K562 (cell line): Measurements from ENCODE around the gene PRPSAP1. TPM values are rescaled to one million over a fixed set of nuclear protein-coding genes. Genes with fewer than 3 reads are reported as not detected.

ENCODE experiments used
- ATAC-seq: fragments of 200-7000 bp; cut with Tn5 transposase; 3 replicates; pipeline ENCODE4 v1.9.1; 2020; ENCODE audit warnings: moderate library complexity
- BruUV-seq: library from RNA; stranded (reverse); fragments of 400-500 nt; replicated peaks from 2 replicates; lab custom pipeline; 2021; lab: Mats Ljungman, UMichigan
- CTCF ChIA-PET: fragments of 300-600 bp; formaldehyde crosslinking; extraction: SDS; loops from one replicate; lab custom pipeline; 2021; ENCODE audit warnings: low intra/inter-chr PET ratio; lab: Yijun Ruan, JAX
- POLR2A ChIA-PET: fragments of 300-600, 350-650 bp; sonication (Branson Sonifier 250); formaldehyde crosslinking; extraction: SDS; loops from one replicate; lab custom pipeline; 2021; ENCODE audit warnings: antibody characterized with exemption, inconsistent platforms; lab: Yijun Ruan, JAX
- DNase-seq, 4 experiments: peaks; one replicate each; pipeline versions ENCODE4 v3.0.0 to v3.0.0-alpha.2; 2011 to 2018; ENCODE audit warnings: low spot score in 3 of 4, mixed read lengths in 3 of 4; ENCODE audit errors: extremely low read depth in 1 of 4
- FAIRE-seq: peaks from 2 replicates; lab custom pipeline; 2011; peaks lifted over from hg19 to GRCh38; lab: Jason Lieb, UNC
- H2AFZ ChIP-seq: 2 replicates; pipeline ENCODE4 v1.6.0; 2011; ENCODE audit warnings: low read depth, low read length, control low read depth, inconsistent platforms
- H3K27ac ChIP-seq: fragments of 200-600 bp; 3 replicates; pipeline ENCODE4 v1.8.0; 2011; ENCODE audit warnings: low read depth, mild to moderate bottlenecking, control low read depth, inconsistent platforms, low read length, moderate library complexity, mixed read lengths; ENCODE audit errors: extremely low read depth
- H3K27me3 ChIP-seq, 2 experiments: fragments of 300-600 bp in 1 of 2; 2 replicates in 1 of 2; 3 replicates in 1 of 2; pipeline versions ENCODE4 v1.6.0 to v1.8.0; 2011; ENCODE audit warnings: inconsistent platforms in 2 of 2, low read length in 2 of 2, mild to moderate bottlenecking in 1 of 2, mixed read lengths in 1 of 2, moderate library complexity in 1 of 2; ENCODE audit not compliant: control insufficient read depth in 2 of 2, insufficient read depth in 2 of 2
- H3K36me3 ChIP-seq: fragments of 300-600 bp; 3 replicates; pipeline ENCODE4 v1.8.0; 2011; ENCODE audit warnings: mild to moderate bottlenecking, low read length, inconsistent platforms; ENCODE audit not compliant: control insufficient read depth, insufficient read depth
- H3K4me1 ChIP-seq, 2 experiments: fragments of 200-600 bp in 1 of 2; replicated peaks in 1 of 2; 2 replicates in 1 of 2; 3 replicates in 1 of 2; pipeline versions ENCODE4 v1.5.1 to v1.8.0; 2011; ENCODE audit warnings: inconsistent platforms in 2 of 2, low read length in 2 of 2, mild to moderate bottlenecking in 1 of 2, mixed read lengths in 1 of 2, moderate library complexity in 1 of 2; ENCODE audit not compliant: control insufficient read depth in 2 of 2, insufficient read depth in 2 of 2
- H3K4me2 ChIP-seq: 2 replicates; pipeline ENCODE4 v1.6.1; 2011; ENCODE audit warnings: low read length, control low read depth, inconsistent platforms, mixed read lengths; ENCODE audit not compliant: insufficient read depth
- H3K4me3 ChIP-seq: fragments of 200-600 bp; sonication (generic), shearing (Covaris generic); 2 replicates; pipeline ENCODE4 v1.5.1; 2016; ENCODE audit warnings: control low read depth, inconsistent platforms
- H3K79me2 ChIP-seq: fragments of 200-600 bp; 3 replicates; pipeline ENCODE4 v1.8.0; 2011; ENCODE audit warnings: low read length, inconsistent platforms; ENCODE audit not compliant: control insufficient read depth, insufficient read depth
- H3K9ac ChIP-seq, 2 experiments: 2 replicates each; pipeline versions ENCODE4 v1.6.0 to v1.6.1; 2011; ENCODE audit warnings: low read depth in 2 of 2, low read length in 2 of 2, control low read depth in 1 of 2, inconsistent platforms in 1 of 2, mild to moderate bottlenecking in 1 of 2, mixed read lengths in 1 of 2; ENCODE audit not compliant: insufficient read depth in 1 of 2
- H3K9me1 ChIP-seq: one replicate; pipeline ENCODE4 v1.6.0; 2011; ENCODE audit warnings: inconsistent platforms, mild to moderate bottlenecking, low read length, moderate library complexity; ENCODE audit not compliant: control insufficient read depth, insufficient read depth
- H3K9me3 ChIP-seq: replicated peaks from 2 replicates; pipeline ENCODE4 v1.5.1; 2011; ENCODE audit warnings: low read depth, low read length, inconsistent platforms; ENCODE audit not compliant: control insufficient read depth, insufficient read depth
- H4K20me1 ChIP-seq: replicated peaks from 2 replicates; pipeline ENCODE4 v1.6.1; 2011; ENCODE audit warnings: low read length, inconsistent platforms, mixed read lengths; ENCODE audit not compliant: control insufficient read depth, insufficient read depth
- ARHGAP35 ChIP-seq: fragments of 450-650 bp; IDR thresholded peaks from 2 replicates; pipeline ENCODE4 v1.6.1; 2018; ENCODE audit not compliant: partially characterized antibody
- BDP1 ChIP-seq: IDR thresholded peaks from 3 replicates; pipeline ENCODE4 v1.6.1; 2011; ENCODE audit not compliant: insufficient read length, insufficient read depth
- FOS ChIP-seq: IDR thresholded peaks from 3 replicates; pipeline ENCODE4 v1.6.1; 2011; ENCODE audit not compliant: insufficient read length; ENCODE audit errors: extremely low read depth
- MTA2 ChIP-seq: fragments of 450-650 bp; IDR thresholded peaks from 2 replicates; pipeline ENCODE4 v1.6.1; 2016; ENCODE audit warnings: low read depth
- RBM25 ChIP-seq: fragments of 200-400 bp; formaldehyde crosslinking; IDR thresholded peaks from 2 replicates; pipeline ENCODE4 v1.6.1; 2018; ENCODE audit warnings: low read length, low read depth, moderate library complexity; ENCODE audit not compliant: severe bottlenecking
- SIN3B ChIP-seq: fragments of 450-650 bp; IDR thresholded peaks from 2 replicates; pipeline ENCODE4 v1.6.1; 2017; ENCODE audit warnings: low read depth, mild to moderate bottlenecking, moderate library complexity
- ZBED1 ChIP-seq: IDR thresholded peaks from 2 replicates; pipeline ENCODE4 v1.6.1; 2014
- ZNF174 ChIP-seq: fragments of 250-450 bp; sonication (Bioruptor Pico); IDR thresholded peaks from 2 replicates; pipeline ENCODE4 v1.4.0; 2020; ENCODE audit warnings: mild to moderate bottlenecking
- WGBS: fragments of 100-300 bp; shearing (Covaris generic); methylation state at CpG from one replicate; pipeline ENCODE4 v1.1.6; 2016; ENCODE audit warnings: low coverage, mixed read lengths; ENCODE audit not compliant: insufficient coverage; ENCODE audit errors: missing lambda C conversion rate; 5-methylcytosine and 5-hydroxymethylcytosine counted together
- in situ Hi-C: fragments of 300-500 bp; cut with MboI; formaldehyde crosslinking; loops from 4 replicates; pipeline ENCODE4 v1.15.0; 2018; ENCODE audit warnings: inconsistent platforms, mixed read lengths
- intact Hi-C: fragments of 100-400 bp; cut with micrococcal nuclease; formaldehyde crosslinking; loops from 2 replicates; pipeline ENCODE4 v1.14.2; 2022
- polyA plus RNA-seq, 8 experiments: library from polyadenylated mRNA; depleted of rRNA in 4 of 8; stranded (reverse) in 5 of 8; unstranded in 3 of 8; fragments of >200 nt; fragmentation: Nextera tagmentation in 2 of 8; fragmentation: Illumina TruSeq in 1 of 8; extraction: Ambion mirVana in 2 of 8; extraction: Trizol in 1 of 8; gene quantifications; 2 replicates each; pipeline versions ENCODE4 v1.2.1 to v1.2.3, GENCODE V29; 2011 to 2014; ENCODE audit warnings: inconsistent platforms in 1 of 8, missing spikeins in 1 of 8
- total RNA-seq, 7 experiments: library from RNA; depleted of rRNA in 6 of 7; stranded (reverse); fragments of >200 nt in 6 of 7; fragmentation: Illumina TruSeq in 2 of 7; extraction: Trizol in 2 of 7; gene quantifications; 2 replicates each; pipeline versions ENCODE4 v1.2.1 to v1.2.3, GENCODE V29; 2011 to 2021; ENCODE audit warnings: low replicate concordance in 1 of 7
- TF ChIP-seq, protein P1 (sequence below): sonication (generic); formaldehyde crosslinking; IDR thresholded peaks from 2 replicates; pipeline ENCODE4 v1.8.1; 2023; ENCODE audit warnings: mild to moderate bottlenecking, missing genetic modification reagents
- TF ChIP-seq, protein P2 (sequence below): fragments of 450-650 bp; formaldehyde crosslinking; IDR thresholded peaks from 2 replicates; pipeline ENCODE4 v1.4.0; 2022; ENCODE audit warnings: missing genetic modification characterization

PRPSAP1 gene
- total and polyA plus RNA-seq, 9 of the 15 experiments (the other 6 are each of a cell fraction or from before 2014, with no cell fraction given) = 21.9 to 77.1 (median 40.8) TPM

DNA sequence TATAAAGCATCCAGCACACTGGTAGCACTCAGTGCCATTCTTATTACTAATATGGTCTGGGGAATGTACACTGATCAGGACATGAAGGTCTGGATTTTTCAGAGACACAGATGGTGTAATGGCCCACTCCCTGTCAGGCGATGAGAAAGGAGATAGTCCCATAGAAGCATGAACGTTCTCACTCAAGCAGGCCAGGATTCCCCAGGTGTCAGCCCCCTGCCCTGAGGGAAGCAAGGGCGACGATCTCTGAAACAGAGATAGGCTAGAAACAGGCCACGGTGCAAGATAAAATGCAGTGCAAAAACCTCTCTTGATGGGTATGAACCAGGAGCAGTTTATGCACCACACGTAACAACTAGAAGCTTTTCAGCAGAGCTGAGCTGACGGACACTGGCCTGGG is 10.6 kb downstream of the PRPSAP1 start:
- no peak overlapping the region for H3K27ac ChIP-seq
- CTCF ChIA-PET = no interaction called here
- H3K4me2 ChIP-seq = no peak overlapping the region
- WGBS = 80% methylated on average over 7 of the region's 7 CpGs
- no peak for DNase-seq
- POLR2A ChIA-PET = interaction anchor here (0.7 kb wide), 1 partner anchor 10 kb away, joined by 3 read pairs; no protein-coding TSS in a partner anchor
- FAIRE-seq = no peak
- no peak overlapping the region for H3K9ac ChIP-seq
- intact Hi-C loops = no loop called here
- H3K36me3 ChIP-seq = peaks cover 50% of the 10 kb centered on the region
- BruUV-seq = no TSS peak
- H3K9me1 ChIP-seq = no peaks in the 10 kb centered on the region
- H3K9me3 ChIP-seq = no peaks in the 10 kb centered on the region
- H3K4me3 ChIP-seq = no peak overlapping the region
- H3K79me2 ChIP-seq = no peaks in the 10 kb centered on the region
- no peak for ATAC-seq
- in situ Hi-C loops = no loop called here
- no peaks in the 10 kb centered on the region for H3K27me3 ChIP-seq
- H2AFZ ChIP-seq = no peak overlapping the region
- peaks cover 7 to 12% of the 10 kb centered on the region in 2 experiments; a peak in 4 of 5 replicates for H3K4me1 ChIP-seq
- TF ChIP-seq BDP1 (no peak), FOS (no peak), MTA2 (no peak), ARHGAP35 (no peak), SIN3B (no peak), ZNF174 (CRISPR knock-in tag) (no peak), ZBED1 (no peak), RBM25 (no peak)
- TF ChIP-seq, protein P1, sequence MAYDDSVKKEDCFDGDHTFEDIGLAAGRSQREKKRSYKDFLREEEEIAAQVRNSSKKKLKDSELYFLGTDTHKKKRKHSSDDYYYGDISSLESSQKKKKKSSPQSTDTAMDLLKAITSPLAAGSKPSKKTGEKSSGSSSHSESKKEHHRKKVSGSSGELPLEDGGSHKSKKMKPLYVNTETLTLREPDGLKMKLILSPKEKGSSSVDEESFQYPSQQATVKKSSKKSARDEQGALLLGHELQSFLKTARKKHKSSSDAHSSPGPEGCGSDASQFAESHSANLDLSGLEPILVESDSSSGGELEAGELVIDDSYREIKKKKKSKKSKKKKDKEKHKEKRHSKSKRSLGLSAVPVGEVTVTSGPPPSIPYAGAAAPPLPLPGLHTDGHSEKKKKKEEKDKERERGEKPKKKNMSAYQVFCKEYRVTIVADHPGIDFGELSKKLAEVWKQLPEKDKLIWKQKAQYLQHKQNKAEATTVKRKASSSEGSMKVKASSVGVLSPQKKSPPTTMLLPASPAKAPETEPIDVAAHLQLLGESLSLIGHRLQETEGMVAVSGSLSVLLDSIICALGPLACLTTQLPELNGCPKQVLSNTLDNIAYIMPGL (CRISPR knock-in tag) = no peak
- TF ChIP-seq, protein P2, sequence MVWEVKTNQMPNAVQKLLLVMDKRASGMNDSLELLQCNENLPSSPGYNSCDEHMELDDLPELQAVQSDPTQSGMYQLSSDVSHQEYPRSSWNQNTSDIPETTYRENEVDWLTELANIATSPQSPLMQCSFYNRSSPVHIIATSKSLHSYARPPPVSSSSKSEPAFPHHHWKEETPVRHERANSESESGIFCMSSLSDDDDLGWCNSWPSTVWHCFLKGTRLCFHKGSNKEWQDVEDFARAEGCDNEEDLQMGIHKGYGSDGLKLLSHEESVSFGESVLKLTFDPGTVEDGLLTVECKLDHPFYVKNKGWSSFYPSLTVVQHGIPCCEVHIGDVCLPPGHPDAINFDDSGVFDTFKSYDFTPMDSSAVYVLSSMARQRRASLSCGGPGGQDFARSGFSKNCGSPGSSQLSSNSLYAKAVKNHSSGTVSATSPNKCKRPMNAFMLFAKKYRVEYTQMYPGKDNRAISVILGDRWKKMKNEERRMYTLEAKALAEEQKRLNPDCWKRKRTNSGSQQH (CRISPR knock-in tag) = no peak
- TF ChIP-seq, all 486 proteins: peak for 0
- H4K20me1 ChIP-seq = no peaks in the 10 kb centered on the region
